NCI-H524 (cell line): ENCODE data around the gene SSBP3.

ENCODE experiments used
- DNase-seq, 2 experiments: peaks; one replicate each; lab custom pipeline; 2025; lab: John Stamatoyannopoulos, UW

The SSBP3 gene

GRCh38 chr1:54329312-54330003, 76.7 kb downstream of the SSBP3 start:
- DNase-seq: peak; percentile 29 to 70

- DNase-seq: no peak
These were observed 78.0 kb downstream of the SSBP3 start for GRCh38 chr1:54328066-54328636.

- peak; percentile 85 to 86 for DNase-seq
These were observed 78.7 kb downstream of the SSBP3 start for GRCh38 chr1:54327386-54328065.

GRCh38 chr1:54326543-54327385, 79.4 kb downstream of the SSBP3 start:
- peak; percentile 89 to 93 for DNase-seq

- DNase-seq: peak; percentile 86 to 92
These were observed 80.3 kb downstream of the SSBP3 start for GRCh38 chr1:54325703-54326461.

GRCh38 chr1:54325284-54325683, 80.9 kb downstream of the SSBP3 start:
- DNase-seq: peak; percentile 49 to 67

GRCh38 chr1:54324251-54325140, 81.7 kb downstream of the SSBP3 start:
- DNase-seq: peak; percentile 19 to 64

- DNase-seq: no peak
These were observed 82.3 kb downstream of the SSBP3 start for GRCh38 chr1:54323921-54324250.

- peak in 1 of 2 experiments; percentile 46 for DNase-seq
These were observed 82.9 kb downstream of the SSBP3 start for GRCh38 chr1:54323324-54323739.

GRCh38 chr1:54318246-54318814, 87.9 kb downstream of the SSBP3 start:
- DNase-seq: peak; percentile 91 to 96

GRCh38 chr1:54317084-54317483, 89.1 kb downstream of the SSBP3 start:
- DNase-seq: no peak

- DNase-seq: peak; percentile 43 to 79
These were observed 91.1 kb downstream of the SSBP3 start for GRCh38 chr1:54315099-54315498.

GRCh38 chr1:54314696-54315095, 91.5 kb downstream of the SSBP3 start:
- DNase-seq: peak; percentile 91 to 97

GRCh38 chr1:54312796-54313316, 93.3 kb downstream of the SSBP3 start:
- DNase-seq: peak; percentile 60 to 79

- DNase-seq: no peak
These were observed 94.7 kb downstream of the SSBP3 start for GRCh38 chr1:54311506-54311905.

- peak; percentile 38 to 75 for DNase-seq
These were observed 95.5 kb downstream of the SSBP3 start for GRCh38 chr1:54310439-54311328.

GRCh38 chr1:54309631-54310366, 96.4 kb downstream of the SSBP3 start:
- peak; percentile 88 to 96 for DNase-seq

GRCh38 chr1:54307305-54307704, 98.9 kb downstream of the SSBP3 start:
- DNase-seq: no peak
